Hepatocyte (in vitro differentiated cells): ENCODE measurements around the gene HMGCS2. TPM values are rescaled to one million over a fixed set of nuclear protein-coding genes. Genes with fewer than 3 reads are reported as not detected.

Experiments used
- DNase-seq: peaks from one replicate; pipeline ENCODE4 v3.0.0-alpha.2; 2016; ENCODE audit warnings: low spot score
- H2AFZ ChIP-seq: fragments of 200-600 bp; sonication (generic); 2 replicates; pipeline ENCODE4 v1.6.0; 2016; ENCODE audit warnings: antibody characterized with exemption, mild to moderate bottlenecking
- H3K27ac ChIP-seq: fragments of 200-600 bp; sonication (generic); 2 replicates; pipeline ENCODE4 v1.5.1; 2016; ENCODE audit warnings: mild to moderate bottlenecking
- H3K27me3 ChIP-seq: fragments of 200-600 bp; sonication (generic); 2 replicates; pipeline ENCODE4 v1.6.1; 2016
- H3K36me3 ChIP-seq: fragments of 200-600 bp; sonication (generic); replicated peaks from 2 replicates; pipeline ENCODE4 v1.5.1; 2016; ENCODE audit warnings: low read depth; ENCODE audit not compliant: insufficient read depth
- H3K4me1 ChIP-seq: fragments of 200-600 bp; sonication (generic); 2 replicates; pipeline ENCODE4 v1.5.1; 2016; ENCODE audit warnings: mild to moderate bottlenecking, moderate library complexity; ENCODE audit not compliant: insufficient read depth
- H3K4me2 ChIP-seq: fragments of 200-600 bp; sonication (generic); 2 replicates; pipeline ENCODE4 v1.6.0; 2016
- H3K4me3 ChIP-seq: fragments of 200-600 bp; sonication (generic); 2 replicates; pipeline ENCODE4 v1.5.1; 2016; ENCODE audit warnings: mild to moderate bottlenecking
- H3K79me2 ChIP-seq: fragments of 200-600 bp; sonication (generic); 2 replicates; pipeline ENCODE4 v1.6.0; 2017; ENCODE audit warnings: mild to moderate bottlenecking
- H3K9me2 ChIP-seq: fragments of 200-600 bp; sonication (generic); replicated peaks from 2 replicates; pipeline ENCODE4 v1.6.0; 2017; ENCODE audit warnings: mild to moderate bottlenecking; ENCODE audit not compliant: insufficient read depth
- H3K9me3 ChIP-seq: fragments of 200-600 bp; sonication (generic); 2 replicates; pipeline ENCODE4 v1.5.1; 2016; ENCODE audit warnings: low read depth, mild to moderate bottlenecking
- H4K20me1 ChIP-seq: fragments of 200-600 bp; sonication (generic); 2 replicates; pipeline ENCODE4 v1.6.0; 2016; ENCODE audit warnings: mild to moderate bottlenecking; ENCODE audit not compliant: insufficient read depth, poor library complexity, severe bottlenecking
- EZH2 ChIP-seq: fragments of 200-600 bp; sonication (generic); IDR thresholded peaks from 2 replicates; pipeline ENCODE4 v1.6.1; 2016; ENCODE audit warnings: antibody characterized with exemption, mild to moderate bottlenecking, borderline replicate concordance
- EZH2phosphoT487 ChIP-seq: fragments of 200-600 bp; sonication (generic); IDR thresholded peaks from one replicate; pipeline ENCODE4 v1.6.1; 2018; ENCODE audit warnings: antibody characterized with exemption, mild to moderate bottlenecking, low read depth, moderate library complexity; ENCODE audit not compliant: unreplicated experiment, severe bottlenecking
- WGBS: methylation state at CpG from one replicate; pipeline ENCODE4 v1.1.6; 2016; ENCODE audit warnings: low lambda C conversion rate; ENCODE audit errors: missing lambda C conversion rate; 5-methylcytosine and 5-hydroxymethylcytosine counted together
- polyA plus RNA-seq: library from polyadenylated mRNA; unstranded; fragments of >200 nt; fragmentation: Nextera tagmentation; extraction: Ambion mirVana; gene quantifications from 2 replicates; pipeline ENCODE4 v1.2.1, GENCODE V29; 2016
- total RNA-seq: library from RNA; depleted of rRNA; stranded (reverse); fragments of >200 nt; gene quantifications from 2 replicates; pipeline ENCODE4 v1.2.3, GENCODE V29; 2014
- TF ChIP-seq, protein P1 (sequence below): fragments of 200-600 bp; sonication (generic); IDR thresholded peaks from 2 replicates; pipeline ENCODE4 v1.5.1; 2016; ENCODE audit warnings: antibody characterized with exemption, mild to moderate bottlenecking; ENCODE audit not compliant: poor library complexity

HMGCS2 gene
- total and polyA plus RNA-seq, 2 experiments from 2014 or later: 167 to 188 TPM

DNA sequence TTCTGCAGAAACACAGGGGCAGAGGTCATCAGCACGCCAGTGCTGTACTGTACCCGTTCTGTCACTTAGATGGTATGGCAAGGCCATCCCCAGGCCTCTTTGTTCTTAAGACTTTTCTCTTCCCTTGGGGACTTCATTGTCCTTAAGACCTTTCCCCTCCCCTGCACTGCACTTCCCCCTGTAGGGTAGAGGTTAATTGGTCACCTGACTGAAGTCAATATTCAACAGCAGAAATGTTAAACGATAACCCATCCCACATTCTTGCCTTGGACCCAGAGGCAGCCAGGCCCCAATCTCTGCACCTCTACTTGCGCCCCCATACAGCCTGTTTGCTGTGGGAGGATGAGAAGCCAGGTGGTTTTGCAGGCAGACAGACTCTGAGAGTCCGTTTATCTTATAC, 46.8 kb downstream of the HMGCS2 start:
- H4K20me1 ChIP-seq: peaks cover 30% of the 10 kb centered on the region
- H3K27me3 ChIP-seq: no peaks in the 10 kb centered on the region
- DNase-seq: no peak
- H3K9me3 ChIP-seq: no peaks in the 10 kb centered on the region
- H3K9me2 ChIP-seq: no peaks in the 10 kb centered on the region
- peak overlapping the region; percentile 78 for H3K27ac ChIP-seq
- WGBS: 62% methylated on average over 5 of the region's 5 CpGs
- H3K36me3 ChIP-seq: no peaks in the 10 kb centered on the region
- peak overlapping the region; percentile 46 for H3K4me2 ChIP-seq
- peaks cover 30% of the 10 kb centered on the region for H3K4me1 ChIP-seq
- TF ChIP-seq EZH2 (no peak), EZH2phosphoT487 (no peak)
- TF ChIP-seq, protein P1, sequence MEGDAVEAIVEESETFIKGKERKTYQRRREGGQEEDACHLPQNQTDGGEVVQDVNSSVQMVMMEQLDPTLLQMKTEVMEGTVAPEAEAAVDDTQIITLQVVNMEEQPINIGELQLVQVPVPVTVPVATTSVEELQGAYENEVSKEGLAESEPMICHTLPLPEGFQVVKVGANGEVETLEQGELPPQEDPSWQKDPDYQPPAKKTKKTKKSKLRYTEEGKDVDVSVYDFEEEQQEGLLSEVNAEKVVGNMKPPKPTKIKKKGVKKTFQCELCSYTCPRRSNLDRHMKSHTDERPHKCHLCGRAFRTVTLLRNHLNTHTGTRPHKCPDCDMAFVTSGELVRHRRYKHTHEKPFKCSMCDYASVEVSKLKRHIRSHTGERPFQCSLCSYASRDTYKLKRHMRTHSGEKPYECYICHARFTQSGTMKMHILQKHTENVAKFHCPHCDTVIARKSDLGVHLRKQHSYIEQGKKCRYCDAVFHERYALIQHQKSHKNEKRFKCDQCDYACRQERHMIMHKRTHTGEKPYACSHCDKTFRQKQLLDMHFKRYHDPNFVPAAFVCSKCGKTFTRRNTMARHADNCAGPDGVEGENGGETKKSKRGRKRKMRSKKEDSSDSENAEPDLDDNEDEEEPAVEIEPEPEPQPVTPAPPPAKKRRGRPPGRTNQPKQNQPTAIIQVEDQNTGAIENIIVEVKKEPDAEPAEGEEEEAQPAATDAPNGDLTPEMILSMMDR: no peak
- peaks cover 69% of the 10 kb centered on the region for H3K79me2 ChIP-seq
- H3K4me3 ChIP-seq: no peak overlapping the region
- no peak overlapping the region for H2AFZ ChIP-seq

DNA sequence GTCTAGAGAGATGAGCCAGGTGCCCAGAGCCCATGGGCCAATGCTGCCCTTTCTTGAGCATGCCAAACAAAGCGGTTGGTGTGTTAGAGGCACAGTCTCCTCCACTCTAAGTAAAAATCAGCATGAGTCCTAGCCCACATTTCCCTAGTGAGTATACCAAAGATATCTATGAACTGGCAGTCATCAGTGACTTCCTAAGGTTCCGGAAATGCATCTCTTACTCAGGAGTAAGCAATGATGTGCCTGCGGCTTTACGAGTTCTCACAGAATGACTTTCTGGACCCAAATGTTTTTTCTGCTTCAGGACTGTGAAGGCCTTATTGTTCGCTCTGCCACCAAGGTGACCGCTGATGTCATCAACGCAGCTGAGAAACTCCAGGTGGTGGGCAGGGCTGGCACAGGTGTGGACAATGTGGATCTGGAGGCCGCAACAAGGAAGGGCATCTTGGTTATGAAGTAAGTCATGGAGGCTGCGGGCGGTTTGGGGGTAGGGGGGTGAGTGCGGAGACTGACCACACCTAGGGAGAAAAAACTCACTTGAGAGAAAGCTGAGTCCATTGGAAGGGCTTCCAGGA, 47.8 kb downstream of the HMGCS2 start:
- 96% methylated on average over 11 of the region's 11 CpGs for WGBS
- DNase-seq: no peak

DNA sequence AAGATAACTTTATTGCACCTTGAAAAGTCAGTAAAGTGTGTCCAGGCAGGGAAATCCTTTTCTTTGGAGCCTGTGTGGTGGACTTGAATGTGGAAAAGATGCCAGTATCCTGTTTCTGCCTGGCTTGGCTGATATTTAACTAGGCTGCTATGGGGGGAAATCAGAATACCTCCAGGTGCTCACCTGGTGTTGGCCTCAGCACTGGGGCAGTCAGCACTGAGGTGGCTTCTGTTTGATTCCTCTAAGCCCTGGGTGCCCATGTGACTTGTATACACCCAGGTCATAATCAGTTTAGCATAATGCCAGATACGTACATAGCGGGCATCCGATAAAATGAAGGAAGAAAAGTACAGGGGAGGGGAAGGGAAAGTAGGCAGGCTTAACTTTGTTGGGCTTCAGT, 49.7 kb downstream of the HMGCS2 start:
- Histone ChIP-seq H3K27ac (no peak overlapping the region), H3K9me3 (no peaks in the 10 kb centered on the region), H3K4me1 (peaks cover 48% of the 10 kb centered on the region), H3K36me3 (no peaks in the 10 kb centered on the region), H3K79me2 (peaks cover 89% of the 10 kb centered on the region), H4K20me1 (peaks cover 38% of the 10 kb centered on the region), H3K4me3 (no peak overlapping the region), H3K4me2 (peak overlapping the region; percentile 18), H3K27me3 (no peaks in the 10 kb centered on the region), H3K9me2 (no peaks in the 10 kb centered on the region), H2AFZ (no peak overlapping the region)
- DNase-seq: no peak
- TF ChIP-seq EZH2phosphoT487: no peak
- TF ChIP-seq, protein P1: no peak
- TF ChIP-seq EZH2: no peak
- 97% methylated on average over 3 of the region's 3 CpGs for WGBS

More for the DNA sequence above, 47.8 kb downstream of the HMGCS2 start:
- Histone ChIP-seq H2AFZ (no peak overlapping the region), H3K9me3 (no peaks in the 10 kb centered on the region), H3K4me3 (no peak overlapping the region), H3K36me3 (no peaks in the 10 kb centered on the region), H3K27me3 (no peaks in the 10 kb centered on the region), H3K4me2 (no peak overlapping the region), H3K27ac (peak overlapping the region; percentile 78), H3K9me2 (no peaks in the 10 kb centered on the region), H4K20me1 (peaks cover 36% of the 10 kb centered on the region), H3K4me1 (peaks cover 34% of the 10 kb centered on the region), H3K79me2 (peaks cover 72% of the 10 kb centered on the region)
- TF ChIP-seq, protein P1: no peak
- no peak for TF ChIP-seq EZH2phosphoT487
- no peak for TF ChIP-seq EZH2

DNA sequence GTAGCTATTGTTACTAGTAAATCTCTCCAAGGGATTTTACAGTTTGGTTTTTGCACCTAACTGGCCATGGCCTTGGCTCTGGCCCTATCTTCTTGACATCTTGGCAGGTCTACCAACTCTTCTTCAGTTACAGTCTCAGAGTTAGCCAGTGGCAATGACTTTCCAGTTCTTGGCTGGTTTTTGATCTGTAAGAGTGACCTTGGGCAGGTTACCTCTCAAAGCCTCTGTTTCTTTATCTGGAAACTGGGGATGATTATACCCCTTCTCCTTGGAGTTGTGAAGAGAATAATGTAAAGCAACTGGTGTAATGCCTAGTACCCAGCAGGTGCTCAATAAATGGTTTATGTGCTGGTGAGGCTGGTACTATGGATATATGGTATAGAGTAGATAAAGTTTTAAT, 50.3 kb downstream of the HMGCS2 start:
- peaks cover 89% of the 10 kb centered on the region for H3K79me2 ChIP-seq

More for the DNA sequence above, 50.3 kb downstream of the HMGCS2 start:
- Histone ChIP-seq H3K36me3 (no peaks in the 10 kb centered on the region), H3K4me2 (no peak overlapping the region), H3K27ac (no peak overlapping the region), H3K27me3 (no peaks in the 10 kb centered on the region), H2AFZ (no peak overlapping the region), H3K9me2 (no peaks in the 10 kb centered on the region), H3K4me3 (no peak overlapping the region), H4K20me1 (peaks cover 36% of the 10 kb centered on the region), H3K4me1 (peaks cover 53% of the 10 kb centered on the region), H3K9me3 (no peaks in the 10 kb centered on the region)
- TF ChIP-seq EZH2 (no peak), EZH2phosphoT487 (no peak)
- TF ChIP-seq, protein P1: no peak
- DNase-seq: no peak
